ENCODE results near the gene TTLL7.
"Not testable (repeated sequence)": the region's sequence is repeated elsewhere in the genome, so short reads cannot be mapped to it uniquely, and the experiment has no call there.

TTLL7 gene

DNA sequence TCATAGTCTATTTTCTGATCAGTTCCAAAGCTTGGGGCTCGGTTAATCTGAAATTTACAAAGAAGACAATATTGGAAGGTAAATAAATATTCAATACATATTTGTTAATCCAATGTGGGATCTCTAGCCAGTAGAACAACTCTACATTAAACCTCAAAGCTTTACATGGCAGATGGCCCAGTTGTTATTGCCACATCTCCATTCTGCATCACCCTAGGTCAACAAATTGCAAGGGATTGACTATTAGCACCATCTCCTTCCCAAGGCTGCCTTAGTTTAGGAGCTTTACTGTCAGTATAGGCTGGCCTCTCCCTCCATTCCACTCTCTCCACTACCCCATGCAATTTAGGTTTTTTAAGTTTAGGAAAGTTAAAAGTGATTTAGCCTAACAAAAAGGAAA lies 69.7 kb downstream of the TTLL7 start:
- DNase-seq (ENCODE audit: low read depth, low spot score) = no peak

DNA sequence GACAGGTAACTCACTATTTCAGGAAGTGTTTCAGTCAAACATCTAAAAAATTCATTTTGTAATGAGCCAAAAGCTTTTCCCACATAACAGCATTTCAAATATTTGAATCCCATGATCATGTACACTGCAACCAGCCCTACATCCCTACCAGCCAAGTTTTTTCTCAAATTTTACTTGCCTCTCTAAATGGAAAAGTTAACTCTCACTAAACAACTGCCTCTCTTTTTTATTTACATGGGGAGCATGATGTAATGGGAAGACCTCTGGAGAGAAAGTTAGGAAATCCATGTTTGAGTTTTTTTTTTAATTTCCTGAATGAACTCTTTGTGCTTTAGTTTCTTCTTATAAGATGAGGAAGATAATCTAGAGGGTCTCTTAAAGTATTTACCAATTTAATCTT lies 70.5 kb downstream of the TTLL7 start:
- no peak for DNase-seq (ENCODE audit: low read depth, low spot score)

- DNase-seq (ENCODE audit: low read depth, low spot score) = no peak
Measured at GRCh38 chr1:83927701-83928100, 71.2 kb downstream of the TTLL7 start.

GRCh38 chr1:83927061-83927460 lies 71.9 kb downstream of the TTLL7 start:
- no peak for DNase-seq (ENCODE audit: low read depth, low spot score)

DNA sequence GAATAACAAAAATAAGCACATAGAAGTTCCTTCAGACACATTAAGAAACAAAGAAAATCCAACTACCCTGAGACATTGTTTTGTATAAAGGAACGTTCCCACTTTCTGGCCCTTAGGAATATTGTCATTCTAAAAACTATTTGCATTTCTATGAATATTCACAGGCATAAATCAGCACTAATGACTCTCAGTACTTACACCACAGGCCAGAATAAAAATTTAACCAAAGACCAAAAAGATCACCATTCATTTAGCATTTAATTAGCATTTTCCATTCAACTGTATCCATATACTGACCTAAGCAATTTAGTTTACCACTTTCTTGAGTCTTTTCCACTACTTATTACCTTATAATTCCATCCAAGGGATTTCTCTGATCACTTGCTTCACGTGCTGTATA lies 75.4 kb downstream of the TTLL7 start:
- DNase-seq (ENCODE audit: low read depth, low spot score) = no peak

DNA sequence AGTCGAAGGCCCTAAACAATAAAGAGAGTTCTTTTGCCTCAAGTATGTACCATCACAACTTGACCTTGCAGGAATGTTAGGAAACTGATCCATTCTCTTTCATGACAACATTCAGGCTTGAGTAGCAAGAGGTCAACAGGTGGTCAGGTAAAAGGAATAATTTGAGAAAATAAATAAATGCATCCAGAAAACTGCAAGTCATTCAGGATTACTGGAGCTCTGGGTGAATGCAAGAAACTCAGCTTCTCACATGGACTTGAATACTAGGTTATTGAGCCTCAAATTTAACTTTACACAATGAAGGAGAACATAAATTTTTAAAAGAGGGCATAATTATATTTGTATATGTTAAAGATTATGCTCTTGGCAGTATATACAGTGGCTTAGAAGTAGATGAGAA lies 76.5 kb downstream of the TTLL7 start:
- no peak for DNase-seq (ENCODE audit: low read depth, low spot score)

- DNase-seq (ENCODE audit: low read depth, low spot score) = no peak
Measured at GRCh38 chr1:83920320-83920719, 78.6 kb downstream of the TTLL7 start.

GRCh38 chr1:83919872-83920271 lies 79.1 kb downstream of the TTLL7 start:
- DNase-seq (ENCODE audit: low read depth, low spot score) = no peak

- DNase-seq (ENCODE audit: low read depth, low spot score) = no peak
Measured at GRCh38 chr1:83918688-83919285, 80.1 kb downstream of the TTLL7 start.

- no peak for DNase-seq (ENCODE audit: low read depth, low spot score)
Measured at GRCh38 chr1:83917959-83918358, 81.0 kb downstream of the TTLL7 start.

DNA sequence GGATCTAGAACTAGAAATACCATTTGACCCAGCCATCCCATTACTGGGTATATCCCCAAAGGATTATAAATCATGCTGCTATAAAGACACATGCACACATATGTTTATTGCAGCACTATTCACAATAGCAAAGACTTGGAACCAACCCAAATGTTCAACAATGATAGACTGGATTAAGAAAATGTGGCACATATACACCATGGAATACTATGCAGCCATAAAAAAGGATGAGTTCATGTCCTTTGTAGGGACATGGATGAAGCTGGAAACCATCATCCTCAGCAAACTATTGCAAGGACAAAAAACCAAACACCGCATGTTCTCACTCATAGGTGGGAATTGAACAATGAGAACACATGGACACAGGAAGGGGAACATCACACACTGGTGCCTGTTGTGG lies 82.8 kb downstream of the TTLL7 start:
- not testable (repeated sequence) for DNase-seq (ENCODE audit: low read depth, low spot score)

GRCh38 chr1:83912876-83913275 lies 86.1 kb downstream of the TTLL7 start:
- no peak for DNase-seq (ENCODE audit: low read depth, low spot score)

DNA sequence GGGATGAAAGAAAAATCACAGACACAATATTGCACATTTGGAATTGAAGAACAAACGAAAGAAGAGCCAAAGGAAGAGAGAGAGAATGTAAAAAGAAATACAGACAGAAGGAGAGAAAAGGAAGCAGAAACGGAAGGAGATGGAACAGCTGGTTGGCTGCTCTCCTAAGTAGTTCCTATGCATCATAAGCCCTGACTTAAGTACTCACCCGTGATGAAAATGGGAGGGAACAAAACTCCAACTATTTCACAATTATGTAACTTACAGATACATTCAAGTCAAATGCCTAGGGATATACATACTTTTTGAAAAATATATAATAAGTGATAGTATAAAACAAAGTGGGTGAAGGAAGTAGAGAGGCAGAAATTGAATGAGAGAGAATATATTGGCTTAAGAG lies 88.5 kb downstream of the TTLL7 start:
- no peak for DNase-seq (ENCODE audit: low read depth, low spot score)

DNA sequence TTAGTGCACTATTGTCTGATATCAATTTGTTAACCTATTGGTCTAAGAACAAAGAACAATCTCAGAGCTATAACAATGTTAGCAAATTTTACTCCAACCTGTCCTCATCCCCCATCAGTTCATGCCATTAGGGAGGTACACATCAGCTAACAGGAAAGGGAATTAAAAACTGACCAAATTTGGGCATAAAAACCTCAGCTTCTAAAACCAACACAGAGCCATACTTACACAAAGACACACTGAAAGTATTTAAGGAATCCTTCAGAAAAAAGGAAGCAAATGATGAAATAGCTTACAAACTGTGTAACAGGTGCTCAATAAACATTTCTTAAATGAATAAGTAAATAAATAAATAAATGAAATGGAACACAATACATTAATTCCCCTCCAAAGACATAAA lies 89.2 kb downstream of the TTLL7 start:
- DNase-seq (ENCODE audit: low read depth, low spot score) = no peak

DNA sequence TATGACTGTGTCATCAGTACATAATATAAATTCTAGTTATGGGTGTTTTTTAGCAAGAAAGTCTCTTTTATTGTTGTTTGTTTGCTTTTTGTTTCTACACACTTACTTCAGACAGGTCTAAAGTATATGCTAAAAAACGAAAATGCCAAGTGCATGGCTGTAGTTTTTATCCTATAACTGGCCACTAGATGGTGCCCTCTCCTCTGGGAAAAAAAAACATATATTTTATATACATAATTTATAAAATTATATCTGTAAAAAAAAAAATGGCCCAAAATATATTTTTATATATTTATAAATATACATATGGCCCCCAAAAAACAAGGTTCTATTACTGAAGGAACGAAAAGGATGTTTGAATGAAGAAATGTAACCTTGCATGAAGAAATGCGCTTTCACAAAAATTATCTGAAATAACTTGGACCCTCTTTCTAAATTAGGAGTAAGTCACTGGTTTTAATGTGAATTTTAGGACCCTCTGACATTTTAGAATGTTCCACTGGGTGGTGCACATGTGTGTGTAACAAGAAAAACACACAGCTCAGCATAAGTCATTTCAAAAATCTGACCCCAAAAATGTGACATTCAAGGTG lies 93.5 kb downstream of the TTLL7 start:
- no peak for DNase-seq (ENCODE audit: low read depth, low spot score)

DNA sequence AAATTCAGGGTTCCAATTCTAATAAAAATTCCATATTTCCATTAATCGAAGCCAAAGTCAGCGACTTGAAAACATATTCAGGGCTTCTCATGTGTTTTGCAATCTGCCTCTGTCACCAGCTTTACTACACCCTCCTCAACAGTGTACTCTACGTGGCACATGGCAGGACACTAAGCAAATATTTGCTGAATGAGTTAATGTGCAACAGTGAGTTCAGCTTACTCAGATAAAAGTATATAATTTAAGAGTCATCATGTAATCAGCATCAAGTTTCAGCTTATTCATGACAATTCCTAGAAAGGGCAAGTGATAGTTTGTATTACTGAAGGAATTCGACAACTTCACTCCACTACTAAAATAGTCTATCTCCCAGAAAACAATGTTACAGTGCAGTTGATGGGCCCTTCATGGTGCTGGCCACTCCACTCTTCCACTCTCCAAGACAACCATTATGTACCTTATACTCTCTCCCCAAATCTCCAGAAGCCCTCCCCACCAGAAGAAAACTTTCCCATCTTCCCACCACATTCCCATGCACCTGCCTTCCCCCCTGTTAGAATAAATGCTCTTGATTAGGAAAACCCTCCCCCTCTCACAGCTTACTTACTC lies 97.3 kb downstream of the TTLL7 start:
- no peak for DNase-seq (ENCODE audit: low read depth, low spot score)

- no peak for DNase-seq (ENCODE audit: low read depth, low spot score)
Measured at GRCh38 chr1:83900524-83900923, 98.4 kb downstream of the TTLL7 start.

GRCh38 chr1:83897516-83897915 lies 101.4 kb downstream of the TTLL7 start:
- DNase-seq (ENCODE audit: low read depth, low spot score) = no peak

GRCh38 chr1:83896299-83896698 lies 102.6 kb downstream of the TTLL7 start:
- DNase-seq (ENCODE audit: low read depth, low spot score) = no peak

DNA sequence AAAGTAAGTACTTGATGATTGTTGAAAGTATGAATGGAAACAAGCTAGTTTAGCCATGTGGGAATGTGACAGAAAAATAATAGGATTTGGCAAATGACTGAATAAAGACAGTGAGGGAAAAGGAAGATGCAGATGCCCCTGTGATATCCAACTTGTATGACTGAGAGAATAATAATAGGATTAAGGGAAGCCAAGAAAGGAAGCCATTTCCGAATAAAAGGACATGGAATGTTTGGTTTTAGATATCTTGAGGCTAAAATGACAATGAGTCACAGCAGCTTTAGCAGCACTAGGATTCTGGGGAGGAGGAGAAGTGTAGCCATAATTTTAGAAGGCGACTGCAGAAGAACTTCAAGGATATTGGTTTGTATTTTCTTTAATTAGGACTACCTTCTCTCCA lies 109.2 kb downstream of the TTLL7 start:
- no peak for DNase-seq (ENCODE audit: low read depth, low spot score)

GRCh38 chr1:83887483-83887882 lies 111.4 kb downstream of the TTLL7 start:
- DNase-seq (ENCODE audit: low read depth, low spot score) = no peak

- DNase-seq (ENCODE audit: low read depth, low spot score) = no peak
Measured at GRCh38 chr1:83883979-83884378, 115.0 kb downstream of the TTLL7 start.

- no peak for DNase-seq (ENCODE audit: low read depth, low spot score)
Measured at GRCh38 chr1:83882906-83883305, 116.0 kb downstream of the TTLL7 start.

DNA sequence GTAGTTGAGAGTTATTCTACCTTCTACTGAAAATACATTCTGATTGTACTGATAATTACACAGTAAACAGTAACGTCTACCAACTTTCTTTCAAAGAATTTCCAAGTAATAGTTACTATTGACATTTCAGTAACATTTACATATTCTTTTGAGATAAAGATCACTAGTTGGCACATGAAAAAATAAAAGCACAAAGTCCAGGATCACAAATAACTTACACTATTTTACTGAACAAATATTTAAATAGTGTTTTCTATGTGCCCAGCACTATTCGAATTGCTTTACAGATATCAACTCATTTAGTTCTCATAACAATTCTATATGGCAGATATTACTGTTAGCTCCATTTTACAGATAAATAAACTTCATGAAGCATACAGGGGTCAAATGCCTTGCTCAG lies 126.4 kb downstream of the TTLL7 start:
- DNase-seq (ENCODE audit: low read depth, low spot score) = no peak
